ENCODE data around the gene MLC1. TPM values are rescaled to one million over a fixed set of nuclear protein-coding genes. Genes with fewer than 3 reads are reported as not detected.

MLC1 gene
- total RNA-seq, 4 donors from 2014 or later = 0.07 to 0.13 TPM; not detected in 2

GRCh38 chr22:50046019-50046415 lies 39.2 kb downstream of the MLC1 start:
- ATAC-seq = no peak
- no peak for TF ChIP-seq CTCF (IDR thresholded peaks at IDR 0.05)
- TF ChIP-seq EP300 (IDR thresholded peaks at IDR 0.05) = no peak
- TF ChIP-seq POLR2AphosphoS5 (IDR thresholded peaks at IDR 0.05) = no peak
- no peak for TF ChIP-seq POLR2A (IDR thresholded peaks at IDR 0.05)
- Histone ChIP-seq H3K9me3 (peaks cover 0 to 3% (median 0%) of the 10 kb centered on the region in 3 donors), H3K36me3 (no peaks in the 10 kb centered on the region), H3K27me3 (peaks cover 78% of the 10 kb centered on the region), H3K27ac (no peak overlapping the region), H3K4me3 (no peak overlapping the region), H3K4me1 (no peaks in the 10 kb centered on the region)
- WGBS, 2 donors (ENCODE audit: low coverage in 1 of 2) = no CpG with 5 or more reads among the region's 19 CpGs

- no peaks in the 10 kb centered on the region for H3K4me1 ChIP-seq
- no peak for TF ChIP-seq POLR2A (IDR thresholded peaks at IDR 0.05)
- no peak for TF ChIP-seq EP300 (IDR thresholded peaks at IDR 0.05)
- no peak for TF ChIP-seq CTCF (IDR thresholded peaks at IDR 0.05)
- TF ChIP-seq POLR2AphosphoS5 (IDR thresholded peaks at IDR 0.05) = no peak
- 83% methylated on average over 2 of the region's 35 CpGs; no CpG with 5 or more reads in 1 of the 2 donors for WGBS, 2 donors (ENCODE audit: low coverage in 1 of 2)
- peaks cover 0 to 3% (median 0%) of the 10 kb centered on the region in 3 donors for H3K9me3 ChIP-seq
- H3K36me3 ChIP-seq = no peaks in the 10 kb centered on the region
- H3K4me3 ChIP-seq = no peak overlapping the region
- no peak overlapping the region for H3K27ac ChIP-seq
- no peak for ATAC-seq
- peaks cover 82% of the 10 kb centered on the region for H3K27me3 ChIP-seq
These were observed 39.8 kb downstream of the MLC1 start for GRCh38 chr22:50045211-50046018.

- no peak for ATAC-seq
- Histone ChIP-seq H3K27me3 (peaks cover 82% of the 10 kb centered on the region), H3K36me3 (no peaks in the 10 kb centered on the region), H3K4me3 (no peak overlapping the region), H3K4me1 (no peaks in the 10 kb centered on the region), H3K9me3 (peaks cover 0 to 8% (median 0%) of the 10 kb centered on the region in 3 donors), H3K27ac (no peak overlapping the region)
- 48 to 80% methylated on average over 10 to 11 of the region's 30 CpGs for WGBS, 2 donors (ENCODE audit: low coverage in 1 of 2)
- TF ChIP-seq POLR2AphosphoS5 (IDR thresholded peaks at IDR 0.05) (no peak), POLR2A (IDR thresholded peaks at IDR 0.05) (no peak), EP300 (IDR thresholded peaks at IDR 0.05) (no peak), CTCF (IDR thresholded peaks at IDR 0.05) (no peak)
These were observed 40.6 kb downstream of the MLC1 start for GRCh38 chr22:50044485-50045118.

- WGBS, 2 donors (ENCODE audit: low coverage in 1 of 2) = 86% methylated on average over 1 of the region's 17 CpGs; no CpG with 5 or more reads in 1 of the 2 donors
These were observed 43.7 kb downstream of the MLC1 start for GRCh38 chr22:50041361-50042065.

More at GRCh38 chr22:50041361-50042065, 43.7 kb downstream of the MLC1 start:
- Histone ChIP-seq H3K27me3 (peaks cover 71% of the 10 kb centered on the region), H3K27ac (no peak overlapping the region), H3K4me1 (no peaks in the 10 kb centered on the region), H3K9me3 (peaks cover 0 to 22% (median 0%) of the 10 kb centered on the region in 3 donors), H3K36me3 (no peaks in the 10 kb centered on the region), H3K4me3 (no peak overlapping the region)
- ATAC-seq = no peak
- no peak for TF ChIP-seq POLR2AphosphoS5 (IDR thresholded peaks at IDR 0.05)
- no peak for TF ChIP-seq CTCF (IDR thresholded peaks at IDR 0.05)
- TF ChIP-seq EP300 (IDR thresholded peaks at IDR 0.05) = no peak
- no peak for TF ChIP-seq POLR2A (IDR thresholded peaks at IDR 0.05)

All from gastroesophageal sphincter (tissue), 4 donors.